ENCODE results near the gene PIP5K1C. TPM values are rescaled to one million over a fixed set of nuclear protein-coding genes. Genes with fewer than 3 reads are reported as not detected.

The PIP5K1C gene
- total RNA-seq, 1 experiment from 2014 or later, result 34.0 TPM

GRCh38 chr19:3679581-3679980 is 20.7 kb downstream of the PIP5K1C start:
- H3K36me3 Mint-ChIP-seq, result peaks cover 11% of the 10 kb centered on the region
- DNase-seq (ENCODE audit: low spot score), result no peak
- H3K4me1 Mint-ChIP-seq, result peaks cover 31% of the 10 kb centered on the region
- H3K4me3 Mint-ChIP-seq, result no peak overlapping the region
- POLR2A ChIA-PET, result no interaction called here
- peak overlapping the region; percentile 45; the same call in 1 of the 2 replicates for H3K27ac Mint-ChIP-seq
- no peaks in the 10 kb centered on the region for H3K27me3 Mint-ChIP-seq (ENCODE audit: low read depth)
- peaks cover 7% of the 10 kb centered on the region for H3K9me3 Mint-ChIP-seq
- TF ChIP-seq MAX (CRISPR knock-in tag; IDR thresholded peaks at IDR 0.05) (no peak), OVOL2 (CRISPR knock-in tag; IDR thresholded peaks at IDR 0.05; ENCODE audit: borderline replicate concordance) (no peak), SP1 (CRISPR knock-in tag; conservative IDR thresholded peaks at IDR 0.05) (no peak), HMGXB4 (CRISPR knock-in tag; IDR thresholded peaks at IDR 0.05) (no peak), ZNF396 (CRISPR knock-in tag; IDR thresholded peaks at IDR 0.05; ENCODE audit: borderline replicate concordance) (no peak), IRF1 (CRISPR knock-in tag; IDR thresholded peaks at IDR 0.05) (no peak), ELF4 (CRISPR knock-in tag; IDR thresholded peaks at IDR 0.05; ENCODE audit: low read depth) (no peak), ZNF425 (CRISPR knock-in tag; conservative IDR thresholded peaks at IDR 0.05) (no peak), FOXJ3 (CRISPR knock-in tag; IDR thresholded peaks at IDR 0.05; ENCODE audit: borderline replicate concordance) (no peak), TP53 (CRISPR knock-in tag; IDR thresholded peaks at IDR 0.05) (no peak), USF1 (CRISPR knock-in tag; IDR thresholded peaks at IDR 0.05) (no peak), ATF2 (CRISPR knock-in tag; IDR thresholded peaks at IDR 0.05; ENCODE audit: borderline replicate concordance, low read depth) (no peak), ZBTB21 (CRISPR knock-in tag; IDR thresholded peaks at IDR 0.05; ENCODE audit: borderline replicate concordance) (no peak), ZBTB43 (CRISPR knock-in tag; IDR thresholded peaks at IDR 0.05) (no peak), JUN (CRISPR knock-in tag; IDR thresholded peaks at IDR 0.05) (no peak), NR3C1 (CRISPR knock-in tag; conservative IDR thresholded peaks at IDR 0.05; ENCODE audit: low read depth) (no peak)
- no peak for ATAC-seq
- CTCF ChIA-PET, result interaction anchor here (0.6 kb wide), 1 partner anchor 529 kb away, joined by 3 read pairs; no protein-coding TSS in a partner anchor

GRCh38 chr19:3679138-3679537 is 21.1 kb downstream of the PIP5K1C start:
- no peak overlapping the region for H3K4me3 Mint-ChIP-seq
- DNase-seq (ENCODE audit: low spot score) (no peak), ATAC-seq (no peak)
- H3K36me3 Mint-ChIP-seq, result peaks cover 7% of the 10 kb centered on the region
- ChIA-PET POLR2A (no interaction called here), CTCF (interaction anchor here (0.6 kb wide), 1 partner anchor 529 kb away, joined by 3 read pairs; no protein-coding TSS in a partner anchor)
- peaks cover 30% of the 10 kb centered on the region for H3K4me1 Mint-ChIP-seq
- H3K27ac Mint-ChIP-seq, result no peak overlapping the region
- no peaks in the 10 kb centered on the region for H3K27me3 Mint-ChIP-seq (ENCODE audit: low read depth)
- peaks cover 3% of the 10 kb centered on the region for H3K9me3 Mint-ChIP-seq
- TF ChIP-seq GABPB1 (CRISPR knock-in tag; IDR thresholded peaks at IDR 0.05) (no peak), ELF4 (CRISPR knock-in tag; IDR thresholded peaks at IDR 0.05; ENCODE audit: low read depth) (no peak), ERG (CRISPR knock-in tag; IDR thresholded peaks at IDR 0.05) (no peak), IRF2 (CRISPR knock-in tag; IDR thresholded peaks at IDR 0.05; ENCODE audit: borderline replicate concordance, low read depth) (no peak), ZBTB43 (CRISPR knock-in tag; IDR thresholded peaks at IDR 0.05) (no peak), MXD4 (CRISPR knock-in tag; IDR thresholded peaks at IDR 0.05; ENCODE audit: borderline replicate concordance) (no peak)
